Activated naive CD4-positive, alpha-beta T cell (primary cell): ENCODE results near the gene ECHS1.
"Not testable (repeated sequence)": the region's sequence is repeated elsewhere in the genome, so short reads cannot be mapped to it uniquely, and the experiment has no call there.

Experiments used
- DNase-seq, 4 experiments: peaks; one replicate each; lab custom pipeline; 2025; lab: John Stamatoyannopoulos, UW

ECHS1 gene

DNA sequence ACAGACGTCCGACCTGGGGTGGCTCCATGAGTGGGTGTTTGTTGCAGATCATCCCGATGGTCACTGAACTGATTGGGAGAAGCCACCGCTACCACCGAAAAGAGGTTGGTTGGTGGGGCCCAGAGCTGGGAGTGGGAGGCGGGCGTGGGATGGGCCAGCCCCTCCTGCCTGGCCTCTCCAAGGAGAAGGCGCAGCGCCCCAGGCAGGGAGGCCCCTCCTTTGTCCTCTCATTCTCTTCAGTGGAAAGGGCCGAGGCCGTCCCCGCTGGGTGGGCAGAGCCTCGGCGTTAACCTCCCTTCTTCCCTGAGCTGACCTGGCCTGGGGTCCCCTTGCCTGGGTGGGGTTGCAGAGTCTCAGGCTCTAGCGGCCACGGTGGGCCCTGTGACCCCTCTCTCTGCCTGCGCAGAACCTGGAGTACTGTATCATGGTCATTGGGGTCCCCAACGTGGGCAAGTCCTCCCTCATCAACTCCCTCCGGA lies 26.0 kb upstream of the ECHS1 start:
- no peak for DNase-seq

DNA sequence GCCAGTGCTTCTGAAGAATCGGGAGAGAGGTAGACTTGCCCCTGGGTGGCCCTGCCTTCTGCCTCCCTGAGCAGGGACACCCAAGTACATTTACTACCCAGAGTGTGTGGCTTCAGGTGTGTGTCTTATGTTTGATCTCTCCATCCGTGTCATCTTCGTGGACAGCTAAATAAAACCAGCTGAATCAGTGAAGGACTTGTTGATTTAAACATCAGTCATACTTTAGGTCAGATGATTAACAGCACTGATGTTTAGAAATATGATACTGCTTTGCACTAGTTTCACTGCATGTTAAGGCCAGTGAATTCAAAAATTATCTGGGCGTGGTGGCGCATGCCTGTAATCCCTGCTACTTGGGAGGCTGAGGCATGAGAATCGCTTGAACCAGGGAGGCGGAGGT lies 24.8 kb upstream of the ECHS1 start:
- DNase-seq, result no peak

DNA sequence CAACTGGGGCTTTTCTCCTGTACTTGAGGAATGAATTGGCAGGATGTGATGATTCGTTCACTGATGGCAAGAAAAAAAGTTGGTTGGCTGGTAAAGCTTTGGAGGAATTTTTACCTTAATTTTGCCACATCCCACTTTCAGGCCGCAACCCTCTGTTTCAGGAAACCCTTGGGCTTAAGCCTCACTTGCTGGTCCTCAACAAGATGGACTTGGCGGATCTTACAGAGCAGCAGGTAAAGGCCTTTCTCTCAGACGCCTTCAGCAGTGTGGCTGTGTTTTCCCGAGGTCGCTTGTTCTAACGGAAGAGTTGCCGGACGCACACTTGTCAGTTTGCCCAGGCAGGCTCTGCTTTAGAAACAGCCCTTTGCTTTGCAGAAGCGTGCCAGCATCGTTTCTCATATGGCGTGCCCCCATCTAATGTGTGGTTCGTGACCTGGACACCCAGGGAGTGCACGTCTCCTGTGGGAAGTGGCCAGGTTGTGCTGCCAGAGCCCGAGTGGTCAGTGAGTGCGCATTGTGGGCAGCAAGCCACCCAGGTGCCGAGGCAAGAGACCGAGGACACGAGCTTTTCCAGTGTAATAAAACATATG lies 23.0 kb upstream of the ECHS1 start:
- no peak for DNase-seq

DNA sequence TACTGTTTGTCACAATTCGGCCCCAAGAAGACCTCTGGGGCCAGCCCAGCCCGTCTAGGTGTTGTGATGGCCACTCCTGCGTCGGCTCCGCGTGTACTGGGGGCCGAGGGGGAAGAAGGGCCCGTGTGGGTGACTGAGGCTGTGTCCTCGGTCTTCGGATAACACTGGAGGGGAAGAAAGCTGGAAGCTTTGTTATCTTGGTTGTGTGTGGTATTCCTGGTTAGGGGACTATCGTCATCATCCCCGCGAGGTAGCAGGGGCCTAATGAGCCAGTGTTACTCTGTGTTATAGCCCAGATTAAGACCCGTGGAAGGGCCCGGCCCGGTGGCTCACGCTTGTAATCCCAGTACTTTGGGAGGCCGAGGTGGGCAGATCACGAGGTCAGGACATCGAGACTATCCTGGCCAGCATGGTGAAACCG lies 21.7 kb upstream of the ECHS1 start:
- no peak for DNase-seq

DNA sequence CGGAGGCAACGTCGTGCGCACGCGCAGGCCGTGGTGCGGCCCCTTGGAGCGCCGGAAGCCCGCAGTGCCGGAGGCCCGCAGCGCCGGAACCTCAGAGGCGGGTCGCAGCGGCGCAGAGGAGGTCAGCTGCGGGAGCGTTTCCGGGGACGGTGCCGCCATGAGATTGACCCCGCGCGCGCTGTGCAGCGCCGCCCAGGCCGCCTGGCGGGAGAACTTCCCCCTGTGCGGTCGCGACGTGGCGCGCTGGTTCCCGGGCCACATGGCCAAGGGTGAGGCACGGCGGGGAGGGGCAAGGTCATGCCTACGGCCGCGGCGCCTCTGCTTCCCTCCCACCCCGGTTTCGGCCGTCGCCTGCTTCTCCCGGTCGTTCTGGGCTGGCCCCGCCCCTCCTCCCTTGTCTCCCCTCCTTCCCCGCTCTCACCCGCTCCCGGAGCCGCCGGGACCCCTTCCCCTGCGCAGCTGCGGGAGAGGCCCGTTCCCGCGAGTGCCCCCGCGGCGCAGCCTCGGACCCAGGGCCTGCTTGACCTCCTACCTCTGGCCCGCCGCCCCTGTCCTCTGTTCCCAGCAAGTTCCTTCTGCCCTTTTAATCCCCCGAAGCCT lies 21.0 kb upstream of the ECHS1 start, which contains the start of gene MTG1:
Gene MTG1, plus strand, starts transcription at position 94 of the 600 bp plus-strand sequence. Its CDS starts 64 bp downstream, at position 158.
- DNase-seq, result peak; percentile 84 to 93 (median 87)

DNA sequence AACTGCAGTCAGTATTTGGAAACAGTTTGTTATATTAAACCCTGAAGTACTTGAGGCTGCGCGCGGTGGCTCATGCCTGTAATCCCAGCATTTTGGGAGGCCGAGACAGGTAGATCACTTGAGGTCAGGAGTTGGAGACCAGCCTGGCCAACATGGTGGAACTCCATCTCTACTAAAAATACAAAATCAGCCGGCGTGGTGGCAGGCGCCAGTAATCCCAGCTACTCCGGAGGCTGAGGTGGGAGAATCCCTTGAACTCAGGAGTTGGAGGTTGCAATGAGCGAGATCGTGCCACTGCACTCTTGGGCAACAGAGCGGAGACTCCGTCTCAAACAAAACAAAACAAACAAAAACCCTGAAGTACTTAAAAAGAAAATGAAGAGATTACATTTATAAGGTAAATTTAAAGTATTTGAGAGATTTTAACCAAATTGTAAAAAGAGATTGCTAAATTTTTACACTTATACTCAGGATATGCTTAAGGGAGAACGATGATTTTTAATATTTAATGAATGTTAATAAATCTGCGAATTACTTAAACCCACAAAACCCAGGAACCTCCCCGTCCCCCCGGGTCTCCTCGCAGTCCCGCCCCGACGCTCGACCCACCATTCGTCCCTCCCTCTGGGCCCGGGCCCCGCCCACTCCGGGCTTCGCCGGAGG lies 20.4 kb upstream of the ECHS1 start:
- DNase-seq, result no peak

DNA sequence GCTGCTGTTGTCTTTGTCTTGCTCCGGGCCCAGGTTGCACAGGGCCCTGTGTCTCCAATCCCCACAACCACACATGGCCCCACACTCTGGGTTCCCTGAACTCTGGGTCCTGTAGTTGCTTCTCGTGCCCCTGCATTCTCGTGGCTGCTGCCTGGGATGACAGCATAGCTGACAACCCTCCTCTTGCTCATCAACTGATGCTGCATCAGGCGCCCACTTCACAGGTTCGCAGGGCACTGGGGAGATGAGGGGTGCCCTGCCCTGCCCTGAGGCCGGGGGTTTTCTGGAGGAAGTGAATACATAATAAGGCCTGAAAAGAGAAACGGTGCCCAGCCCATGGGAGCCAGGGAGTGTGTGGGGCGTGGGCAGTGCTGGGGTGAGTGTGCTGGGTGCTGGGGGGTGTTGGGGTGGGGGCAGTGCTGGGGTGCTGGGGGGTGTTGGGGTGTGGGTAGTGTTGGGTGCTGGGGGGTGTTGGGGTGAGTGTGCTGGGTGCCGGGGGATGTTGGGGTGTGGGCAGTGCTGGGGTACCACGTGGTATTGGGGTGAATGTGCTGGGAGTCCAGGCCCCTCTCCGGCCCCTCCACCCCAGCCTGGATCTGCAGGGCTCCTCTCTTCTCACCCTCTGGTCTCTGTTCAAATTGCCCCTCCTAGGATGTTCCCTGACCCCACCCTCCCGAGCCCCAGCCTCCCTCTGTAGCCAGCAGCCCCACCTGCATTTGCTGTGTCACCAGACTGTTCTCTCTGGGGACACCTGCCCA lies 18.8 kb upstream of the ECHS1 start:
- DNase-seq, result no peak

DNA sequence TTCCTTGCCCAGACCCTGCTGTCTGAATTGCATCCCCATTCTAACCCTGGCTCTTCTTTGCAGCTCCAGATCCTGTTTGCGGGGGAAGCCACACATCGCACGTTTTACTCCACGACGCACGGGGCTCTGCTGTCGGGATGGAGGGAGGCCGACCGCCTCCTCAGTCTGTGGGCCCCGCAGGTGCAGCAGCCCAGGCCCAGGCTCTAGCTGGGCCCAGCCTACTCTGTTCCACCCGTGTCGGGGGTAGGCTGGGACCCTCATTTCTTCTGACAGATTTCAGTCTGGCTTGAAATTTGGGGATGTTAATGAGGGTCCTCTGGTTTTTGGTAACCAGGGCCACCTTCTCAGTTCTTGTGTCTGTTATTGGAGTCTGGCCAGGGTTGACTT lies 18.1 kb upstream of the ECHS1 start:
- no peak for DNase-seq

DNA sequence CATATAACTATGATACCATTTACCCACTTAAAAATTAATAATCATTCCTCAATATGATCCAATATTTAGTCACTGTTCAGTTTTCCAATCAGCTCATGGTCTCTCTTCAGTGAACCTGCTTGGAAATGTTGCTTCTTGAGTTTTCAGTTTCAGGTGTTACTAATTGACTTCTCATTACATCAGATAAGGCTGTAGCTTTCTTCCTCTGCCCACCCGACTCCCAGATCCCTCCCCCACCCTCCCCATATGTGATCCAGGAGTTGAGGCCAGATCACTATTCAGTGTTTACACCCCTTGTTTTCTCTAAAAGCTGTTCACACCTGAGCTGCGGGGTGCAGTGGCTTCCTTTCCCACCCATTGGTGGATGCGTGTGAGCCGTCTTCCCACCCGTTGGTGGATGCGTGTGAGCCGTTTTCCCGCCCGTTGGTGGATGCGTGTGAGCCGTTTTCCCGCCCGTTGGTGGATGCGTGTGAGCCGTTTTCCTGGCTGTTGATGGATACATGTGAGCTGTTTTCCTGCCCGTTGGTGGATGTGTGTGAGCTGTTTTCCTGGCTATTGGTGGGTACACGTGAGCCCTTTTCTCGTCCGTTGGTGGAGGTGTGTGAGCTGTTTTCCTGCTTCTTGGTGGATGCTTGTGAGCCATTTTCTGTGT lies 17.6 kb upstream of the ECHS1 start:
- no peak for DNase-seq

DNA sequence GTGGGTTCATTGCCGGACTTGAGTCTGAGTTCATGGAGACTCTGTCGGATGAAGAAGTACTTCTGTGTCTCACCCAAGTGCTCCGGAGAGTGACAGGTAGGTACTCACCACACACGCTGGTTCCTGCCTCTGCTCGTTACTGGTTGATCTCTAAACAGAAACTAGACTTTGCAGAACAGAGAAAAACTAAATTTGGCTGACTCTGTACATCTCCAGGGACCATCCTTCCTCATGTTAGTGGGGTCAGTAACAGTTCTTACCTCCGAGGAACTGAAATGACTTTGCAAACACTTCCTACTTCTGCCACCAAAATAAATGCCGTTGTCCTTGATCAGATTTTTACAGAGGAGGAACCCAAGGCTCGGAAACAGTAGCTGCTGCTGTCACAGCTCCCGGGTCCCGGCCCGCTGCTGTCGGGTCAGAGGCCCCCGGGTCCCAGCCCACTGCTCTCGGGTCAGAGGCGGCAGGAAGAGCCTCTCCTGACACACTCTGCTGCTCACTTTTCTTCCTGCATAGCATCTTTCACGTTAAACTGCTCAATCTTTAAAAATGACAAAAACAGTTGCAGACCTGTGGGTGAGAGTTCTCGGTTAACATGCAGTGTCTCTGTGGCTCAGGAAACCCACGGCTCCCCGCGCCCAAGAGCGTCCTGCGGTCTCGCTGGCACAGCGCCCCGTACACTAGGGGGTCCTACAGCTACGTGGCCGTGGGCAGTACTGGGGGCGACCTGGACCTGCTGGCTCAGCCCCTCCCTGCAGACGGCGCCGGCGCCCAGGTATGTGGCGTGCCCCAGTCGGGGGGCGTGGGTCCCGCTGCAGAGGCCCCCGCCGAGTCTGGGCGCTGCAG lies 16.0 kb upstream of the ECHS1 start:
- no peak for DNase-seq

DNA sequence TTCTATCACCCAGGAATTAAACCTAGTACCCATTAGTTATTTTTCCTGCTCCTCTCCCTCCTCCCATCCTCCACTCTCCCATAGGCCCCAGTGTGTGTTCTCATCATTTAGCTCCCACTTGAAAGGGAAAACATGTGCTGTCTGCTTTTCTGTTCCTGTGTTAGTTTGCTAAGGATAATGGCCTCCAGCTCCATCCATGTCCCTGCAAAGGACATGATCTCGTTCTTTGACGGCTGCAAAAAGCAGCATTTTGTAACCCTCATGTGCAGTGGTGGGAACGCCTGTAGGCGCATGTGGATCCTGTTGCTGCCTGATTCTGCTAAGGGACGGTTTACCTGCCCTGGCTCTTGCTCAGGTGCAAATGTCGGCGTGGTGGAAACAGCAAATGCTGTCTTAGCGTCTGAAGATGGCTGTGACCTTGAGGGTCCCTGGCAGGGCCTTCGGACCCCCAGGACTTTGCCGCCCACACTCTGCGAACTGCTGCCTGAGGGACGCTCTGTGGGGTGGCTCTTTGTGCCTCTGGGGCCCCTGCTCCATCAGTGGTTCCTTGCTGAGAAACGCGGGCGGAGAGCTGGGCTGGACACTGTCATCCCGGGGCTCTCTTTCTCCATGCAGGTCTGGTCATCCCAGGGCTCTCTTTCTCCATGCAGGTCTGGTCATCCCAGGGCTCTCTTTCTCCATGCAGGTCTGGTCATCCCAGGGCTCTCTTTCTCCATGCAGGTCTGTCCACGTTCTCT lies 15.2 kb upstream of the ECHS1 start:
- DNase-seq, result no peak

DNA sequence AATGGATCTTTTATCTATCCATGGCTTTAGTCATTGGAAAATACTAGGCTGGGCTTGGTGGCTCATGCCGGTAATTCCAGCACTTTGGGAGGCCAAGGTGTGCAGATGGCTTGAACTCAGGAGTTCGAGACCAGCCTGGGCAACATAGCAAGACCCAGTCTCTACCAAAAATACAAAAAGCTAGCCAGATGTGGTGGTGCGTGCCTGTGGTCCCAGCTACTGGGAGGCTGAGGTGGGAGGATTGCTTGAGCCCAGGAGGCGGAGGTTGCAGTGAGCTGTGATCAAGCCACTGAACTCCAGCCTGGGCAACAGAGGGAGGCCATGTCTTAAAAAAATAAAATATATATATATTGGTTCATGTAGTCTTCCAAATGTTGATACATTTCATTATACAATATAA lies 13.8 kb upstream of the ECHS1 start:
- DNase-seq, result not testable (repeated sequence)

DNA sequence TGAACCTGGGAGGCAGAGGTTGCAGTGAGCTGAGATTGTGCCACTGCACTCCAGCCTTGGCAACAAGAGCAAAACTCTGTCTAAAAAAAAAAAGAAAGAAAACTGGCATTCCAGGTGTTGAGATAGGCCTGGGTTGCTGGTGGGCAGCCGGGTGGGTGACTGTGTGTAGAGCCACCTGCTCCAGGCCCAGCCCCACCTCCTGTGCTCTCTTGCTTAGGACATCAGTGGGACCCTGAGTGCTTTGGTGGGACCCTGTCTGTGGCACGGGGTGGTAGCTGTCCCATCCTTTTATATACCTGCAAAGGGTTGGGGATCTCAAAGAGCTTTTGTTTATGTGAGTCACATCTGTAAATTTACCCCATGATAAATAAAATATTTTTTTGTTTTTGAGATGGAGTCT lies 12.1 kb upstream of the ECHS1 start:
- DNase-seq, result no peak

DNA sequence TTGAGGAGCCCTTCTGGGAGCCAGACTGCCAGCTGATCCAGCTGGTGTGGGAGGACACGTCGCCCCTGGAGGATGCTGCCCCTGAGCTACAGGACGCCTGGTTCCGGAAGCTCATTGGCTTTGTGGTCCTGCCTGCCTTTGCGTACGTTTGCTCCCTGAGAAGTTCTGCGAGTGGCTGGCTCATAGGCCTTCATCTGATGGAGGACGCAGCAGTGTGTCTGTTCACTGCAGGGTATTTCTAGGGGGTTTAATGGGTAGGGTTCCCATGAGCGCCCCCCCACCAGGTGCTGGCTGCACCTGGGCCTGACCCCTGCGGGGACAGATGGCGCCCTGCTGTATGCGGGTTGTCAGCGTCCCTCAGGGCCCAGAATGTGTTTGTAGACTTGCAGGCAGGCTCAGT lies 10.9 kb upstream of the ECHS1 start:
- no peak for DNase-seq

DNA sequence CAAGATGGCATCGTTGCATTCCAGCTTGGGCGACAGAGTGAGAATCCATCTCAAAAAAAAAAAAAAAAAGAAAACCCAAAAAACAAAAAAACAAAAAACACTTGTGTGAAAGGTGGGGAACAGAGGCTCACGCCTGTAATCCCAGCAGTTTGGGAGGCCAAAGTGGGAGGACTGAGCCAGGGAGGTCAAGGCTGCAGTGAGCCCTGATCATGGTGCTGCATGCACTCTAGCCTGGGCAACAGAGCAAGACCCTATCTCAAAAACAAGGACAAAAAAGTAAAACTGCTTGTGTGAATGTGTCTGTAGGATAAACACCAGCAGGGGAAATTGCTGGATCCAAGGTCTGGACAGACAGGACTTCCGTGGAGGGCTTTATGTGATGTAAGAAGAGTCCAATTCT lies 10.4 kb upstream of the ECHS1 start:
- DNase-seq, result no peak

DNA sequence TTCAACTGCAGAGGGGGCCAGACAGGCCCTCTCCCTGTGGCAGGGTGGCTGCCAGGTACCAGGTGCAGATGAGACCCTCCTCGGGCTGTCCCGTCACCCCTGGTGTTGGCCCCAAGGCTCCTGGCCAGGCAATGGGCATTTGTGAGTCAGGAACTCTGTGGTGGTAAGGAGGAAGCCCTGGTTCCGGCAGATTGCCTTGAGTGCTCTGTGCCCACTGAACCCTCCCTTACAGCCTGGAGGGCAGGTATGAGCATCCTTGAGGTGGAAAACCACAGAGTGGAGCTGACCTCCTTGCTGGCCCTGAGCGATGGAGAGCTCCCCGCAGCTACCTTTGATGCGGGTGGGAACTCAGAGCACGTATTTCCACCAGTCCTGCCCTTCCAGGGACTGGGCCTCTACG lies 7.9 kb upstream of the ECHS1 start:
- DNase-seq, result no peak

DNA sequence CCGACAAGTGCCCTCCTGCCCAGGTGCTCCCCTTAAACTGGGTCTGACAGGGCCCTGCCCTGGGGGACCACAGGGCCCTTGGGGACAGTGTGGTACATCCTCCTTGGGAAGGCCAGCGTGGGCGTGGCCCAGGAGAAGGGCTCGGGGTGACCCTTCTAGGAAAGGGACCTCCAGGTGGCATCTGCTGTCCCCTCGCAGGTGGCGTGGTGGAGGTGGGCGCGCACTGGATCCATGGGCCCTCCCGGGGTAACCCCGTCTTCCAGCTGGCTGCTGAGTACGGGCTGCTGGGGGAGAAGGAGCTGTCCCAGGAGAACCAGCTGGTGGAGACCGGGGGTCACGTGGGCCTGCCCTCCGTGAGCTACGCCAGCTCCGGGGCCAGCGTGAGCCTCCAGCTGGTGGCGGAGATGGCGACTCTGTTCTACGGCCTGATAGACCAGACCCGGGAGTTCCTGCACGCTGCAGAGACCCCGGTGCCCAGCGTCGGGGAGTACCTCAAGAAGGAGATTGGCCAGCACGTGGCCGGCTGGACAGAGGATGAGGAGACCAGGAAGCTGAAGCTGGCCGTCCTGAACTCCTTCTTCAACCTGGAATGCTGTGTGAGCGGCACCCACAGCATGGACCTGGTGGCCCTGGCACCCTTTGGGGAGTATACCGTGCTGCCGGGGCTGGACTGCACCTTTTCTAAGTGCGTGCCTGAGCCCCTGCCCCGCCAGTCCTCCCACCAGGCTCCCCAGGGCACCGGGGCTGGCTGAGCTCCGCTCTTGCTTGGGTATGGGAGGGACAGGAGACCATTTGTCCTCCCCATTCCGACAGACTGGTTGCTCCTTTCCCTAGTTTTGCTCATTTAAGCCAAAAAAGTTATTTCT lies 6.9 kb upstream of the ECHS1 start:
- no peak for DNase-seq

DNA sequence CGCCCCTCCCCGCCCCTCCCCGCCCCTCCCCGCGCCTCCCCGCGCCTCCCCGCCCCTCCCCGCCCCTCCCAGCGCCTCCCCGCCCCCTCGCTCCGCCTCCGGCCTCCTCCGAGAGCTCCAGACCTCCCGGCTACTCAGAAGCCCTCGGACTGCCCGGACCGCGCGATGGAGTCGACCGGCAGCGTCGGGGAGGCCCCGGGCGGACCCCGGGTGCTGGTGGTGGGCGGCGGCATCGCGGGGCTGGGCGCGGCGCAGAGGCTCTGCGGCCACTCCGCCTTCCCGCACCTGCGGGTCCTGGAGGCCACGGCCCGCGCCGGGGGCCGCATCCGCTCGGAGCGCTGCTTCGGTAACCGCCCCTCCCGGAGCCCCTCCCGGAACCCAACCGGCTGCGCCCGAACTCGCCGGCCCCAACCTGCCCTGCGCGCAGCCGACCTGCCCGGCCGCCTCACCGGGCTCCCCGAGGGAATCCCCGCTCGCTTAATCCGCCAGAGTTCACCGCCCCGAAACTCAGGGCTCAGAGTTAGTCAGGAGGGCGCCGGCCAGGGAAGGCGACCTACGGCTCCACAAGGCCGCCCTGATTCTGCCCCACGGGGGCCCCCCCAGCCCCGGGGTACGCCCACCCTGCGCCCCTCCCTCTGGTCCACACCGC lies 6.1 kb upstream of the ECHS1 start, which contains the start of gene PAOX:
Gene PAOX, plus strand, starts transcription at position 111 of the 649 bp plus-strand sequence. Its CDS starts 55 bp downstream, at position 166.
- DNase-seq, result peak in 1 of 4 experiments; percentile 49
